ENCODE results near the gene XRRA1. TPM values are rescaled to one million over a fixed set of nuclear protein-coding genes. Genes with fewer than 3 reads are reported as not detected.
A peak's percentile ranks its signal among the peaks of the same experiment; 100 is the strongest.
"Not testable (repeated sequence)": the region's sequence is repeated elsewhere in the genome, so short reads cannot be mapped to it uniquely, and the experiment has no call there.

The XRRA1 gene
- polyA plus RNA-seq, 4 donors: 0.27 to 18.2 (median 4.6) TPM

- 85 to 91% (median 90%) methylated on average over 1 of the region's 1 CpG for WGBS, 3 donors
- peaks cover 21 to 35% (median 22%) of the 10 kb centered on the region in 3 donors for H3K36me3 ChIP-seq (ENCODE audit: control insufficient read depth in 3 of 3, insufficient read depth in 2 of 3, low read depth in 1 of 3, low read length in 3 of 3)
- H3K27ac ChIP-seq (ENCODE audit: low read depth in 1 of 3, low read length in 2 of 3): no peak overlapping the region
- H3K9me3 ChIP-seq (ENCODE audit: control insufficient read depth in 2 of 2, insufficient read depth in 1 of 2, low read depth in 1 of 2, low read length in 1 of 2): no peaks in the 10 kb centered on the region
- DNase-seq (no peak), FAIRE-seq (no peak)
- H3K4me3 ChIP-seq (ENCODE audit: low read depth in 1 of 3, low read length in 3 of 3): no peak overlapping the region
- no peaks in the 10 kb centered on the region for H3K27me3 ChIP-seq (ENCODE audit: control insufficient read depth in 3 of 3, insufficient read depth in 3 of 3, low read length in 3 of 3)
- H3K4me1 ChIP-seq (ENCODE audit: control insufficient read depth in 3 of 3, insufficient read depth in 2 of 3, low read depth in 1 of 3, low read length in 2 of 3): peaks cover 0 to 1% (median 0%) of the 10 kb centered on the region in 3 donors
Observed at GRCh38 chr11:74837191-74837590, 111.7 kb downstream of the XRRA1 start.

- no peak overlapping the region for H3K27ac ChIP-seq (ENCODE audit: low read depth in 1 of 3, low read length in 2 of 3)
- H3K36me3 ChIP-seq (ENCODE audit: control insufficient read depth in 3 of 3, insufficient read depth in 2 of 3, low read depth in 1 of 3, low read length in 3 of 3): peaks cover 3 to 20% (median 8%) of the 10 kb centered on the region in 3 donors
- H3K27me3 ChIP-seq (ENCODE audit: control insufficient read depth in 3 of 3, insufficient read depth in 3 of 3, low read length in 3 of 3): no peaks in the 10 kb centered on the region
- H3K9me3 ChIP-seq (ENCODE audit: control insufficient read depth in 2 of 2, insufficient read depth in 1 of 2, low read depth in 1 of 2, low read length in 1 of 2): peaks cover 2 to 28% of the 10 kb centered on the region in 2 donors
- FAIRE-seq (no peak), DNase-seq (peak in 1 of 2 donors; percentile 8)
- H3K4me1 ChIP-seq (ENCODE audit: control insufficient read depth in 3 of 3, insufficient read depth in 2 of 3, low read depth in 1 of 3, low read length in 2 of 3): peaks cover 0 to 5% (median 0%) of the 10 kb centered on the region in 3 donors
- WGBS, 3 donors: 80 to 99% (median 96%) methylated on average over 4 of the region's 4 CpGs
- no peak overlapping the region for H3K4me3 ChIP-seq (ENCODE audit: low read depth in 1 of 3, low read length in 3 of 3)
Observed at GRCh38 chr11:74826901-74827300, 122.0 kb downstream of the XRRA1 start.

GRCh38 chr11:74825596-74825995 lies 123.3 kb downstream of the XRRA1 start:
- WGBS, 3 donors: 60 to 89% (median 82%) methylated on average over 2 of the region's 2 CpGs
- H3K27me3 ChIP-seq (ENCODE audit: control insufficient read depth in 3 of 3, insufficient read depth in 3 of 3, low read length in 3 of 3); H3K4me3 ChIP-seq (ENCODE audit: low read depth in 1 of 3, low read length in 3 of 3); H3K27ac ChIP-seq (ENCODE audit: low read depth in 1 of 3, low read length in 2 of 3); FAIRE-seq; DNase-seq; H3K4me1 ChIP-seq (ENCODE audit: control insufficient read depth in 3 of 3, insufficient read depth in 2 of 3, low read depth in 1 of 3, low read length in 2 of 3): not testable (repeated sequence)
- Histone ChIP-seq H3K36me3 (ENCODE audit: control insufficient read depth in 3 of 3, insufficient read depth in 2 of 3, low read depth in 1 of 3, low read length in 3 of 3) (peaks cover 5 to 21% (median 8%) of the 10 kb centered on the region in 3 donors), H3K9me3 (ENCODE audit: control insufficient read depth in 2 of 2, insufficient read depth in 1 of 2, low read depth in 1 of 2, low read length in 1 of 2) (peaks cover 2 to 30% of the 10 kb centered on the region in 2 donors)

- peaks cover 5 to 21% (median 8%) of the 10 kb centered on the region in 3 donors for H3K36me3 ChIP-seq (ENCODE audit: control insufficient read depth in 3 of 3, insufficient read depth in 2 of 3, low read depth in 1 of 3, low read length in 3 of 3)
- 89 to 94% (median 93%) methylated on average over 1 of the region's 1 CpG for WGBS, 3 donors
- H3K27ac ChIP-seq (ENCODE audit: low read depth in 1 of 3, low read length in 2 of 3): no peak overlapping the region
- peaks cover 0 to 10% (median 0%) of the 10 kb centered on the region in 3 donors for H3K4me1 ChIP-seq (ENCODE audit: control insufficient read depth in 3 of 3, insufficient read depth in 2 of 3, low read depth in 1 of 3, low read length in 2 of 3)
- no peak overlapping the region for H3K4me3 ChIP-seq (ENCODE audit: low read depth in 1 of 3, low read length in 3 of 3)
- FAIRE-seq (no peak), DNase-seq (no peak)
- H3K9me3 ChIP-seq (ENCODE audit: control insufficient read depth in 2 of 2, insufficient read depth in 1 of 2, low read depth in 1 of 2, low read length in 1 of 2): peaks cover 2 to 30% of the 10 kb centered on the region in 2 donors
- no peaks in the 10 kb centered on the region for H3K27me3 ChIP-seq (ENCODE audit: control insufficient read depth in 3 of 3, insufficient read depth in 3 of 3, low read length in 3 of 3)
Observed at GRCh38 chr11:74824285-74824982, 124.5 kb downstream of the XRRA1 start.

DNA sequence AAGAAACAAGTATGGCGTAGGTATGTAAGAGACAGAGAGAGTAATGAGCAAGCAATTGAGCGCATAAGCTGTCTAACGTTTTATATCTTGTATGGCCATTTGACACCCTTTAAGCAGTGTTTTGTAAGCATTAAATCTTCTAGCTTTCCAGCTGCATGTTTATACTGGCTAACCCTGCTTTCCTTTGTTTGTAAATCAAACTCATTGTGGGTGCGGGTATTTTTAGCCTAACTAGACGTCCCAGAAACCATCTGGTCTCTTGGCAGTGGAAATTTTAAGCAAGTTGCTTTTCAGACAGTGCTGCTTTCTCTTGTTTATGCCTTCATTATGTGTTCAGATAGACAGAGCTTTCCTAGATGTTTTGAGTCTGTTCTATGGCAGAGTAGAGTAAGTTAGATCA lies 126.7 kb downstream of the XRRA1 start:
- FAIRE-seq: no peak
- DNase-seq: peak in 1 of 2 donors; percentile 24
- H3K27ac ChIP-seq (ENCODE audit: low read depth in 1 of 3, low read length in 2 of 3): peak overlapping the region in 2 of 3 donors; percentile 2 to 45
- WGBS, 3 donors: 63 to 79% (median 74%) methylated on average over 5 of the region's 5 CpGs
- peaks cover 7 to 23% (median 10%) of the 10 kb centered on the region in 3 donors for H3K36me3 ChIP-seq (ENCODE audit: control insufficient read depth in 3 of 3, insufficient read depth in 2 of 3, low read depth in 1 of 3, low read length in 3 of 3)
- peaks cover 2 to 26% of the 10 kb centered on the region in 2 donors for H3K9me3 ChIP-seq (ENCODE audit: control insufficient read depth in 2 of 2, insufficient read depth in 1 of 2, low read depth in 1 of 2, low read length in 1 of 2)
- no peak overlapping the region for H3K4me3 ChIP-seq (ENCODE audit: low read depth in 1 of 3, low read length in 3 of 3)
- H3K27me3 ChIP-seq (ENCODE audit: control insufficient read depth in 3 of 3, insufficient read depth in 3 of 3, low read length in 3 of 3): no peaks in the 10 kb centered on the region
- peaks cover 0 to 10% (median 0%) of the 10 kb centered on the region in 3 donors for H3K4me1 ChIP-seq (ENCODE audit: control insufficient read depth in 3 of 3, insufficient read depth in 2 of 3, low read depth in 1 of 3, low read length in 2 of 3)

DNA sequence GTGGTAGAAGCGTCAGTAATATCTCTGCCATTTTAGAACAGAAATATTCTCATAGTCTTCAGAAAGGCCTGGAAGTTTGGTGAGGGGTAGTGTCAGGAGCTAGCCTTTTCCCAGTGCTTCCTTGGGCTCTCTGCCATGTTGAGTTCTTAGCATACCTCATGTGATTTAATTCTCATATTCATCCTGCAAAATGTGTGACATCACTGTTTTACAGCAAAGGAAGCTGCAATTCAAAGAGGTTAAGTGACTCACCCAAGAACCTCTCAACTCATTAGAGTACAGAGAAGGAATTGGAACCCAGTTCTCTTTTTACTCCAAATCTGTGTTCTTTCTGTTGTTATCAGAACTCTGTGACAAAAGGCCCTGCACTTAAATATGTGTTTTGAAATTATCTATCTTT lies 128.1 kb downstream of the XRRA1 start:
- no peak overlapping the region for H3K27ac ChIP-seq (ENCODE audit: low read depth in 1 of 3, low read length in 2 of 3)
- 92 to 100% (median 95%) methylated on average over 1 of the region's 1 CpG for WGBS, 3 donors

DNA sequence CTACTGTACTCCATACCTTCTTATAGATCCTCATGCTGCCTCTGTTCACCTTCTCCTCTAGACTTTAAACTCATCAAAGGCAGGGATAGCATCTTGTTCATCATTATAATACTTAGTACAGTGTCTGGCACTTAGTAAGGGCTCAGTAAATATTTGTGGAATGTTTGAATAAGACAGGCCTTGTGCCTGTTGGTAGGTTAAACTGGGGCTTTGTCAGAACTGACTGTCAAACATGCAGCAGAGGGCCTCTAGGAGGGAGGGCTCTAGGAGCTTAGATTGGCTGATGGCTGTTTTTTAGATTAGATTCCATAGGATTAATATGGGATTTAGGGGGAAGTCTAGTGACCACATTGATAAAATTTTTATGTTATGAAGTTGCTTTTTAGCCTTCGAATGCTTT lies 129.5 kb downstream of the XRRA1 start:
- DNase-seq: no peak
- Histone ChIP-seq H3K4me3 (ENCODE audit: low read depth in 1 of 3, low read length in 3 of 3) (no peak overlapping the region), H3K27me3 (ENCODE audit: control insufficient read depth in 3 of 3, insufficient read depth in 3 of 3, low read length in 3 of 3) (no peaks in the 10 kb centered on the region), H3K4me1 (ENCODE audit: control insufficient read depth in 3 of 3, insufficient read depth in 2 of 3, low read depth in 1 of 3, low read length in 2 of 3) (peaks cover 0 to 10% (median 0%) of the 10 kb centered on the region in 3 donors), H3K9me3 (ENCODE audit: control insufficient read depth in 2 of 2, insufficient read depth in 1 of 2, low read depth in 1 of 2, low read length in 1 of 2) (peaks cover 0 to 7% of the 10 kb centered on the region in 2 donors), H3K27ac (ENCODE audit: low read depth in 1 of 3, low read length in 2 of 3) (no peak overlapping the region), H3K36me3 (ENCODE audit: control insufficient read depth in 3 of 3, insufficient read depth in 2 of 3, low read depth in 1 of 3, low read length in 3 of 3) (peaks cover 7 to 12% (median 7%) of the 10 kb centered on the region in 3 donors)
- whole genome bisulfite sequencing, 3 donors: 75 to 95% (median 90%) methylated on average over 1 of the region's 1 CpG
- no peak for FAIRE-seq

More for the DNA sequence above, 128.1 kb downstream of the XRRA1 start:
- Histone ChIP-seq H3K9me3 (ENCODE audit: control insufficient read depth in 2 of 2, insufficient read depth in 1 of 2, low read depth in 1 of 2, low read length in 1 of 2) (peaks cover 0 to 12% of the 10 kb centered on the region in 2 donors), H3K27me3 (ENCODE audit: control insufficient read depth in 3 of 3, insufficient read depth in 3 of 3, low read length in 3 of 3) (no peaks in the 10 kb centered on the region), H3K4me1 (ENCODE audit: control insufficient read depth in 3 of 3, insufficient read depth in 2 of 3, low read depth in 1 of 3, low read length in 2 of 3) (peaks cover 0 to 10% (median 0%) of the 10 kb centered on the region in 3 donors), H3K4me3 (ENCODE audit: low read depth in 1 of 3, low read length in 3 of 3) (no peak overlapping the region), H3K36me3 (ENCODE audit: control insufficient read depth in 3 of 3, insufficient read depth in 2 of 3, low read depth in 1 of 3, low read length in 3 of 3) (peaks cover 7 to 9% (median 7%) of the 10 kb centered on the region in 3 donors)
- FAIRE-seq: no peak
- no peak for DNase-seq

- Histone ChIP-seq H3K36me3 (ENCODE audit: control insufficient read depth in 3 of 3, insufficient read depth in 2 of 3, low read depth in 1 of 3, low read length in 3 of 3) (peaks cover 5 to 18% (median 5%) of the 10 kb centered on the region in 3 donors), H3K4me3 (ENCODE audit: low read depth in 1 of 3, low read length in 3 of 3) (no peak overlapping the region), H3K27me3 (ENCODE audit: control insufficient read depth in 3 of 3, insufficient read depth in 3 of 3, low read length in 3 of 3) (no peaks in the 10 kb centered on the region), H3K9me3 (ENCODE audit: control insufficient read depth in 2 of 2, insufficient read depth in 1 of 2, low read depth in 1 of 2, low read length in 1 of 2) (peaks cover 0 to 6% of the 10 kb centered on the region in 2 donors), H3K4me1 (ENCODE audit: control insufficient read depth in 3 of 3, insufficient read depth in 2 of 3, low read depth in 1 of 3, low read length in 2 of 3) (peaks cover 0 to 10% (median 0%) of the 10 kb centered on the region in 3 donors), H3K27ac (ENCODE audit: low read depth in 1 of 3, low read length in 2 of 3) (no peak overlapping the region)
- WGBS, 3 donors: 79 to 88% (median 87%) methylated on average over 3 of the region's 3 CpGs
- FAIRE-seq (no peak), DNase-seq (no peak)
Observed at GRCh38 chr11:74818283-74818946, 130.5 kb downstream of the XRRA1 start.

Measured in small intestine (tissue), 7 donors.